Body of pancreas (tissue), 4 donors: Measurements from ENCODE around the gene FSTL1.

Experiments used
- CTCF ChIP-seq, 7 experiments: fragments of 450-650 bp in 4 of 7; fragments of 200-600 bp in 3 of 7; sonication (generic) in 3 of 7; IDR thresholded peaks; one replicate each; pipeline ENCODE4 v1.5.1; 2016 to 2019; ENCODE audit warnings: antibody characterized with exemption in 7 of 7
- POLR2A ChIP-seq, 3 donors: fragments of 450-650 bp; IDR thresholded peaks; one replicate each; pipeline ENCODE4 v1.6.1; 2016; ENCODE audit warnings: antibody characterized with exemption in 3 of 3, mild to moderate bottlenecking in 2 of 3

- TF ChIP-seq CTCF (IDR thresholded peaks at IDR 0.05), result no peak
- TF ChIP-seq POLR2A (IDR thresholded peaks at IDR 0.05), result no peak
These were observed 12.6 kb downstream of the FSTL1 start for GRCh38 chr3:120438216-120438615.
